BE2C (cell line): Measurements from ENCODE around the gene ZHX3.

Experiments used
- DNase-seq: peaks from one replicate; pipeline ENCODE4 v3.0.0-alpha.2; 2020
- H3K27me3 ChIP-seq: fragments of 250-450 bp; sonication (Bioruptor Pico); 2 replicates; pipeline ENCODE4 v1.5.1; 2020; ENCODE audit warnings: mild to moderate bottlenecking
- H3K36me3 ChIP-seq: fragments of 250-450 bp; sonication (Bioruptor Pico); 2 replicates; pipeline ENCODE4 v1.5.1; 2020; ENCODE audit warnings: mild to moderate bottlenecking
- H3K4me1 ChIP-seq: fragments of 250-450 bp; sonication (Bioruptor Pico); 2 replicates; pipeline ENCODE4 v1.5.1; 2020
- H3K4me3 ChIP-seq: 2 replicates; pipeline ENCODE4 v1.5.1; 2011; ENCODE audit warnings: low read depth, low read length
- H3K9me3 ChIP-seq: fragments of 250-450 bp; sonication (Bioruptor Pico); 2 replicates; pipeline ENCODE4 v1.5.1; 2020
- TF ChIP-seq, protein P1 (sequence below): IDR thresholded peaks from 2 replicates; pipeline ENCODE4 v1.5.1; 2012; ENCODE audit warnings: mild to moderate bottlenecking, low read depth, low read length

ZHX3 gene

DNA sequence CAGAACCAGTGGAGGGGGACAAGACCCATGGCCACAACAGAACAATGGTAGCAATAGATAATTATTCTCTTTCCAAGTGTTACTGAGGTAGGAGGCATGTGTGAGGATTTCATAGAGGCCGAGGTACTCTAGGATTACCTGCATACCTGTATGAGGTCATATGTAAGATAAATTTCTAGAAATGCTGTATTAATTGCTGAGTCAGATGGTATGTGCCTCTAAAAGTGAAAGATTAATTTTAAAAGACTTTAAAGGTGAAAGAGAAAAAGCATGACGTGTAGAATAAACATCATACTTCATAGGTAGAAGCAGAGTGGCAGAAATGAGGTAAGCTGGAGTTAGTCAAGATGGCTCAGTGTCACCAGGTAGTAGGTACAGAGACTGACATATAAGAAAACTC is 51.6 kb downstream of the ZHX3 start:
- TF ChIP-seq, protein P1, sequence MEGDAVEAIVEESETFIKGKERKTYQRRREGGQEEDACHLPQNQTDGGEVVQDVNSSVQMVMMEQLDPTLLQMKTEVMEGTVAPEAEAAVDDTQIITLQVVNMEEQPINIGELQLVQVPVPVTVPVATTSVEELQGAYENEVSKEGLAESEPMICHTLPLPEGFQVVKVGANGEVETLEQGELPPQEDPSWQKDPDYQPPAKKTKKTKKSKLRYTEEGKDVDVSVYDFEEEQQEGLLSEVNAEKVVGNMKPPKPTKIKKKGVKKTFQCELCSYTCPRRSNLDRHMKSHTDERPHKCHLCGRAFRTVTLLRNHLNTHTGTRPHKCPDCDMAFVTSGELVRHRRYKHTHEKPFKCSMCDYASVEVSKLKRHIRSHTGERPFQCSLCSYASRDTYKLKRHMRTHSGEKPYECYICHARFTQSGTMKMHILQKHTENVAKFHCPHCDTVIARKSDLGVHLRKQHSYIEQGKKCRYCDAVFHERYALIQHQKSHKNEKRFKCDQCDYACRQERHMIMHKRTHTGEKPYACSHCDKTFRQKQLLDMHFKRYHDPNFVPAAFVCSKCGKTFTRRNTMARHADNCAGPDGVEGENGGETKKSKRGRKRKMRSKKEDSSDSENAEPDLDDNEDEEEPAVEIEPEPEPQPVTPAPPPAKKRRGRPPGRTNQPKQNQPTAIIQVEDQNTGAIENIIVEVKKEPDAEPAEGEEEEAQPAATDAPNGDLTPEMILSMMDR: no peak
- H3K9me3 ChIP-seq: no peaks in the 10 kb centered on the region
- no peaks in the 10 kb centered on the region; the same call in 1 of the 2 replicates for H3K36me3 ChIP-seq
- no peaks in the 10 kb centered on the region for H3K27me3 ChIP-seq
- DNase-seq: no peak
- no peaks in the 10 kb centered on the region for H3K4me1 ChIP-seq
- no peak overlapping the region for H3K4me3 ChIP-seq

DNA sequence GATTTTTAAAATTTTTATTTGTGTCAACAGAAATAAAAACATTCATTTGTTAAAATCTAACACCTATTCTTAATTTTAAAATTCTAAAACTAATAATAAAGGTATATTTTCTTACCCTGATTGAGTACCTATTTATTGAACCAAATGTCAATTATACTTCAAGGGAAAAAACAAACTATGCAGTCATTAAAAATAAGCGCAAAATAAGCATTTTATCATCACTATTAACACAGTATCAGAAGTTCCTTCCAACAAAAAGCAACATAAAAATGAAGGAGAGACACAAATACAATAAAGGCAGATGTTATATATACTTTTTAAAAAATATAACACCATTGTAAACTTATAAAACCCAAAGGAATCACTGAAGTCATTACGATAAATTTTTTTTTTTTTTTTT is 52.7 kb downstream of the ZHX3 start:
- DNase-seq: no peak
- TF ChIP-seq, protein P1: no peak
- no peaks in the 10 kb centered on the region for H3K27me3 ChIP-seq
- no peaks in the 10 kb centered on the region for H3K4me1 ChIP-seq
- no peaks in the 10 kb centered on the region for H3K9me3 ChIP-seq
- no peaks in the 10 kb centered on the region; the same call in 1 of the 2 replicates for H3K36me3 ChIP-seq
- H3K4me3 ChIP-seq: no peak overlapping the region

DNA sequence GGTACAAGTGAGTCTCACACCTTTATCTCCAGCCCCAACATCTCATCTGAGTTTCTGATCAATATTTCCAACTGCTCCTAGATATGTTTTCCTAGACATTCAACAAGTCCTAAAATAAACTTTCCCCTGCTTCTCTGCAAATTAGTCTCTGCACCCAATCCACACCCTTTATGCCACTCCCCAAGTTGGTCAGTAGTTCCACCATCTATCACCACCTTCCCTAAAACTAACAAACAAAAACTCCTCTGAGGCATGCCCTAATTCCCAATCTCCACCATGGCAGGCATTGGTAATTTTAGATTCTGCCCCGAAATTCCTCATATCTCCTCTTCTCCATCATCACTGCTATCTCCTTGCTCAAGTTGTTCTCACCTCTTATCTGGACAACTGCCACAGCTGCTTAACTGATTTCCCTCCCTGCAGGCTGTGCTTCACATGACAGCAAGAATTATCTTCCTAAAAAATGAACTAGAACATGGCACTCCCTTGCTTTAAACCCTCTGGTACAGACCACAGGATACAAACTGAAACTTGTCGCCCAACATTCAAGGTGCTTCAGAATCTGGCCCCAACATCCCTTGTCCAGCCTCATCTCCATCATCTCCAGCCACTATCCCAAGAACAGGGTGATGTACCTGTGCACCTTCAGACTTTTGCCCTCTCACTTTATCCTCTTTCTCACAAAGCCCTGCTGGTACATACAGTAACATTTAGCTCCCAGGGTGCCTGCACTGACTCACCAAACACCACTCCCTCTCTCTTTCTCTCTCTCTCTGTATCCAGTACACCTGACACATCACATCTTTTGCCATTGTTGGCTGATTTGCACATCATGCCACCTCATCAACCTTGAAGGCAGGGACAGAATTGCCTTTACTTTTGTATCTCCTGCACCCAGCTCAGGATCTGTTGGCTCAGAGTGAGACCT is 55.5 kb downstream of the ZHX3 start:
- no peaks in the 10 kb centered on the region for H3K9me3 ChIP-seq
- no peak overlapping the region for H3K4me3 ChIP-seq
- no peaks in the 10 kb centered on the region for H3K27me3 ChIP-seq
- no peaks in the 10 kb centered on the region for H3K36me3 ChIP-seq
- TF ChIP-seq, protein P1: no peak
- H3K4me1 ChIP-seq: no peaks in the 10 kb centered on the region
- DNase-seq: no peak

DNA sequence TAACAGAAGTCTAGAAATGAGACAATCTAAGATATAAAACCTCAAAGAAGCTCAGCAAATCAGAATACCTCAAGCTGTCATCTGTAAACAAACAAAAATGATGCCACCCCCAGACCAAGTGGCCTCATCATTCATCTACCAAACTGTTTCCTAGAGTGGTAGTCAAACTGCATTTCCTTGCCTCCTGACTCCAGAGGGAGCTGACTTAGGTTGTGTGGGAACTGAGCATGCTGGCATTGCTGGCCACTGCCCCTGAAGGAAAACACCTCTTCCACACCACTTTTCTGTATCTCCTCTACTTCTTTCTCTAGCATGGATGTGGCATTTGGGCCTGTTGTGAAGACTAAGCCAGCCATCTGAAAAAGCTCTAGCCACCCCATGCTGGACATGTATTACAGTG is 56.3 kb downstream of the ZHX3 start:
- Histone ChIP-seq H3K4me1 (no peaks in the 10 kb centered on the region), H3K36me3 (no peaks in the 10 kb centered on the region), H3K9me3 (no peaks in the 10 kb centered on the region), H3K27me3 (no peaks in the 10 kb centered on the region), H3K4me3 (no peak overlapping the region)
- no peak for DNase-seq
- TF ChIP-seq, protein P1: no peak

DNA sequence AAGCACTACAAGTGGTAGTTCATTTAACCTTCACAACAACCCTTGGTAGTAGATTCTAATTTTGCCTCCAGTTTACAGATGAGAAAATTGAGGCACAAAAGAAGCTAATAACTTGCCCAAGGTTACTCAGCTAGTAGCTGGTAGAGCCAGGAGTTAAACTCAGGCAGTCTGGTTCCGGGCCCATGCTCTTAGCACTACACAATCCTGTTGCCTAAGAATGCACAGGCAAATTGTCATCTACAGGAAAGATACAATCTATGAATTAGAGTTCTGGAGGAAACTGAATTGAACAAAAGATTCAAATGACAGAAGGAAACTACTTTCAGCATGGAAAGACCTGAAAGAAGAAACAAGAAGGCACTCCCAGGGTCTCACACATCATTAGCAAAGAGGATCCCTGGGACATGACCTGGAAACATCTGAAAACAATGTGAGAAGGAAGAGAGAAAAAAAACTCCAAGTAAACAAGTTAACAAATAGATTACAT is 56.8 kb downstream of the ZHX3 start:
- TF ChIP-seq, protein P1: no peak
- Histone ChIP-seq H3K4me1 (no peaks in the 10 kb centered on the region), H3K4me3 (no peak overlapping the region), H3K27me3 (no peaks in the 10 kb centered on the region), H3K9me3 (no peaks in the 10 kb centered on the region), H3K36me3 (no peaks in the 10 kb centered on the region)
- DNase-seq: no peak

DNA sequence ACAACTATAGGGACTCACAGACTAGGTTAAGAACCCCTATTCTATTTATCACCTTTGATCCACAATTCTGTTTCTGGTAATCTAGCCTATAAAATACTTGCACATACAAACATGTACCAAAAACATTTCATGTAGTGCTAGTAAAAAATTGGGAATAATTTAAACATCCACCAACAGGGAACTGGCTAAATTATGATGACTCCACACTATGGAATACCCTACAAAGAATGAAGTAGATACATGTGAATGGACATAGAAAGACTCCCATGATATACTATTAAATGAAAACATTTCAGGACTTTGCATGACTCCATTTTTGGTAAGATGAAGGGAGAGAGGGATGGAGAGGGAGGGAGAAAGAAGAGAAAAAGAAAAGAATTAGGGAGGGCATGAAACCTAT is 58.2 kb downstream of the ZHX3 start:
- no peak for DNase-seq
- no peaks in the 10 kb centered on the region for H3K4me1 ChIP-seq
- no peak overlapping the region for H3K4me3 ChIP-seq
- H3K9me3 ChIP-seq: no peaks in the 10 kb centered on the region
- TF ChIP-seq, protein P1: no peak
- no peaks in the 10 kb centered on the region for H3K27me3 ChIP-seq
- H3K36me3 ChIP-seq: no peaks in the 10 kb centered on the region
